GM12878 (cell line): Measurements from ENCODE around the gene ESYT2. TPM values are rescaled to one million over a fixed set of nuclear protein-coding genes. Genes with fewer than 3 reads are reported as not detected.

Experiments used
- CHD1 ChIP-seq: IDR thresholded peaks from 2 replicates; pipeline ENCODE4 v1.6.1; 2012; ENCODE audit warnings: low read depth, low read length, improper control_type of control experiment
- ETV6 ChIP-seq, 2 experiments: fragments of 450-650 bp in 1 of 2; IDR thresholded peaks in 1 of 2; conservative IDR thresholded peaks in 1 of 2; 2 replicates each; pipeline ENCODE4 v1.6.1; 2014; ENCODE audit warnings: antibody characterized with exemption in 1 of 2, borderline replicate concordance in 1 of 2, low read depth in 1 of 2, mild to moderate bottlenecking in 1 of 2, moderate library complexity in 1 of 2
- EZH2 ChIP-seq: IDR thresholded peaks from 2 replicates; pipeline ENCODE4 v1.6.1; 2012; ENCODE audit warnings: low read depth, mild to moderate bottlenecking, control low read depth, inconsistent platforms, low read length, borderline replicate concordance; ENCODE audit not compliant: control insufficient read depth
- MXI1 ChIP-seq: fragments of 150-350 bp; IDR thresholded peaks from 2 replicates; pipeline ENCODE4 v1.6.1; 2011; ENCODE audit warnings: low read depth, mild to moderate bottlenecking, inconsistent platforms, low read length, improper control_type of control experiment
- NFIC ChIP-seq: IDR thresholded peaks from 2 replicates; pipeline ENCODE4 v1.6.1; 2012; ENCODE audit warnings: low read depth, mild to moderate bottlenecking, inconsistent platforms, low read length, moderate library complexity
- NR2C2 ChIP-seq: IDR thresholded peaks from 2 replicates; pipeline ENCODE4 v1.6.1; 2011; ENCODE audit warnings: borderline replicate concordance, low read depth; ENCODE audit not compliant: control insufficient read depth, insufficient read length
- NR2F1 ChIP-seq: fragments of 450-650 bp; conservative IDR thresholded peaks from 2 replicates; pipeline ENCODE4 v1.6.1; 2017; ENCODE audit warnings: mild to moderate bottlenecking
- RELA ChIP-seq: fragments of 450-650 bp; IDR thresholded peaks from 2 replicates; pipeline ENCODE4 v1.8.0; 2014; ENCODE audit warnings: borderline replicate concordance; ENCODE audit not compliant: partially characterized antibody
- SREBF2 ChIP-seq: IDR thresholded peaks from 2 replicates; pipeline ENCODE4 v1.6.1; 2012; ENCODE audit warnings: mild to moderate bottlenecking, low read length
- ZNF24 ChIP-seq: fragments of 450-650 bp; IDR thresholded peaks from 2 replicates; pipeline ENCODE4 v1.6.1; 2017; ENCODE audit warnings: antibody characterized with exemption, mild to moderate bottlenecking
- ZNF384 ChIP-seq: IDR thresholded peaks from 2 replicates; pipeline ENCODE4 v1.6.1; 2012; ENCODE audit warnings: low read depth, mild to moderate bottlenecking, low read length, improper control_type of control experiment, borderline replicate concordance
- polyA plus RNA-seq, 11 experiments: library from polyadenylated mRNA; depleted of rRNA in 4 of 11; unstranded in 6 of 11; stranded (reverse) in 5 of 11; fragments of >200 nt; fragmentation: Nextera tagmentation in 4 of 11; fragmentation: Illumina TruSeq in 1 of 11; extraction: Ambion mirVana in 4 of 11; extraction: Trizol in 1 of 11; gene quantifications; 1 replicate in 1 of 11; 2 replicates in 10 of 11; pipeline versions ENCODE4 v1.2.1 to v1.2.3, GENCODE V29; 2011 to 2016; ENCODE audit warnings: inconsistent platforms in 2 of 11, missing spikeins in 2 of 11, low read depth in 1 of 11
- total RNA-seq, 4 experiments: library from RNA; depleted of rRNA in 3 of 4; stranded (reverse); fragments of >200 nt in 3 of 4; fragmentation: Illumina TruSeq in 1 of 4; extraction: Trizol in 1 of 4; gene quantifications; 2 replicates each; pipeline versions ENCODE4 v1.2.1 to v1.2.3, GENCODE V29; 2013 to 2021
- TF ChIP-seq, protein P1 (sequence below): IDR thresholded peaks from 2 replicates; pipeline ENCODE4 v1.6.1; 2012; ENCODE audit warnings: low read length, inconsistent platforms
- TF ChIP-seq, protein P2 (sequence below): fragments of 450-650 bp; IDR thresholded peaks from 2 replicates; pipeline ENCODE4 v1.6.1; 2017; ENCODE audit warnings: mild to moderate bottlenecking
- TF ChIP-seq, protein P3 (sequence below): fragments of 450-650 bp; formaldehyde crosslinking; IDR thresholded peaks from 2 replicates; pipeline ENCODE4 v1.5.0; 2022; ENCODE audit warnings: mild to moderate bottlenecking, missing genetic modification characterization
- TF ChIP-seq, protein P4 (sequence below): fragments of 450-650 bp; formaldehyde crosslinking; IDR thresholded peaks from 2 replicates; pipeline ENCODE4 v1.4.0; 2020; ENCODE audit warnings: mild to moderate bottlenecking, moderate library complexity
- TF ChIP-seq, protein P5 (sequence below): fragments of 450-650 bp; IDR thresholded peaks from 2 replicates; pipeline ENCODE4 v1.6.1; 2017; ENCODE audit warnings: borderline replicate concordance

ESYT2 gene
- total and polyA plus RNA-seq, 10 of the 15 experiments (the other 5 are each of a cell fraction or from before 2014, with no cell fraction given) = 1.9 to 44.6 (median 21.4) TPM

DNA sequence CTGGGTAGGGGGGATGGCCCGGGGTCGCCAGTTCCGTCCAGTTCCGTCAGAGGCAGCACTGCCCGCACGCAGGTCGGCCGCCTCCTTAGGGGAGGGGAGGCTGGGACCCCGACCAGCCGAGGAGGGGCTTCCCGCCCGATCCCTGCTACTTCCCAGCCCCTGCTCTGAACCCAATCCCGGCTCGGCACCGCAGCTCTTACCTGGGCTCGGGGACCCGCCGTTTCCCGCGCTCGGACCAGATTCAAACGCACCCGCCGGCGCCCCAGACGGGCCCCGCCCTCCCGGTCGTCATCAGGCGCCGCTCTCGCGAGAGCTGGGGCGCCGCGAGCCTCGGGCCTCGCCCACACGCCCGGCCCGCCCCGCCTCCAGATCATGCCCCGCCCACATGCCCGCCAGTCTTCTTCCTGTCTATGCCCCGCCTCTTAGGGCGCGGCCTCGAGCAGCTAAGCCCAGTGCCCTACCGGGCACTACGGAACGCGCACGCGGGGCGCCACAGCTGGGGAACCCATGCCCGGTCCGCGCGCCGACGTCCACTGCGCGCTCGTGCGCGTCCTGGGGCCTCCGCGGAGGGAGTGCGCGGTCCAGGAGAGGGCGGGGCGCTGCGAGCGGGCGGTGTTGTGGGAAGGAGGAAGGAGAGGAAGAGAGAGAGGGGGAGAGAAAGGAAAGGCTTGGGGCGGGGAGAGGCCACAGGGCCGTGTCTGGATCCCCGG is 124.6 kb downstream of the ESYT2 start, which contains the start of gene NCAPG2 (continued):
- TF ChIP-seq, protein P1, sequence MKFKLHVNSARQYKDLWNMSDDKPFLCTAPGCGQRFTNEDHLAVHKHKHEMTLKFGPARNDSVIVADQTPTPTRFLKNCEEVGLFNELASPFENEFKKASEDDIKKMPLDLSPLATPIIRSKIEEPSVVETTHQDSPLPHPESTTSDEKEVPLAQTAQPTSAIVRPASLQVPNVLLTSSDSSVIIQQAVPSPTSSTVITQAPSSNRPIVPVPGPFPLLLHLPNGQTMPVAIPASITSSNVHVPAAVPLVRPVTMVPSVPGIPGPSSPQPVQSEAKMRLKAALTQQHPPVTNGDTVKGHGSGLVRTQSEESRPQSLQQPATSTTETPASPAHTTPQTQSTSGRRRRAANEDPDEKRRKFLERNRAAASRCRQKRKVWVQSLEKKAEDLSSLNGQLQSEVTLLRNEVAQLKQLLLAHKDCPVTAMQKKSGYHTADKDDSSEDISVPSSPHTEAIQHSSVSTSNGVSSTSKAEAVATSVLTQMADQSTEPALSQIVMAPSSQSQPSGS = no peak
- TF ChIP-seq NFIC (no peak), ZNF384 (no peak), ZNF24 (no peak), ETV6 (conservative IDR thresholded peaks at IDR 0.05 in 1 of 2, IDR thresholded peaks at IDR 0.05 in 1 of 2; ENCODE audit: borderline replicate concordance in 1 of 2, low read depth in 1 of 2) (no peak), NR2F1 (0 out of 2 replicates have a peak, but pooled peaks have one; percentile 4), CHD1 (no peak), NR2C2 (no peak), MXI1 (peak; percentile 87), EZH2 (no peak), RELA (no peak), SREBF2 (no peak)
- TF ChIP-seq, protein P2, sequence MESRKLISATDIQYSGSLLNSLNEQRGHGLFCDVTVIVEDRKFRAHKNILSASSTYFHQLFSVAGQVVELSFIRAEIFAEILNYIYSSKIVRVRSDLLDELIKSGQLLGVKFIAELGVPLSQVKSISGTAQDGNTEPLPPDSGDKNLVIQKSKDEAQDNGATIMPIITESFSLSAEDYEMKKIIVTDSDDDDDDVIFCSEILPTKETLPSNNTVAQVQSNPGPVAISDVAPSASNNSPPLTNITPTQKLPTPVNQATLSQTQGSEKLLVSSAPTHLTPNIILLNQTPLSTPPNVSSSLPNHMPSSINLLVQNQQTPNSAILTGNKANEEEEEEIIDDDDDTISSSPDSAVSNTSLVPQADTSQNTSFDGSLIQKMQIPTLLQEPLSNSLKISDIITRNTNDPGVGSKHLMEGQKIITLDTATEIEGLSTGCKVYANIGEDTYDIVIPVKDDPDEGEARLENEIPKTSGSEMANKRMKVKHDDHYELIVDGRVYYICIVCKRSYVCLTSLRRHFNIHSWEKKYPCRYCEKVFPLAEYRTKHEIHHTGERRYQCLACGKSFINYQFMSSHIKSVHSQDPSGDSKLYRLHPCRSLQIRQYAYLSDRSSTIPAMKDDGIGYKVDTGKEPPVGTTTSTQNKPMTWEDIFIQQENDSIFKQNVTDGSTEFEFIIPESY = no peak
- TF ChIP-seq, protein P3, sequence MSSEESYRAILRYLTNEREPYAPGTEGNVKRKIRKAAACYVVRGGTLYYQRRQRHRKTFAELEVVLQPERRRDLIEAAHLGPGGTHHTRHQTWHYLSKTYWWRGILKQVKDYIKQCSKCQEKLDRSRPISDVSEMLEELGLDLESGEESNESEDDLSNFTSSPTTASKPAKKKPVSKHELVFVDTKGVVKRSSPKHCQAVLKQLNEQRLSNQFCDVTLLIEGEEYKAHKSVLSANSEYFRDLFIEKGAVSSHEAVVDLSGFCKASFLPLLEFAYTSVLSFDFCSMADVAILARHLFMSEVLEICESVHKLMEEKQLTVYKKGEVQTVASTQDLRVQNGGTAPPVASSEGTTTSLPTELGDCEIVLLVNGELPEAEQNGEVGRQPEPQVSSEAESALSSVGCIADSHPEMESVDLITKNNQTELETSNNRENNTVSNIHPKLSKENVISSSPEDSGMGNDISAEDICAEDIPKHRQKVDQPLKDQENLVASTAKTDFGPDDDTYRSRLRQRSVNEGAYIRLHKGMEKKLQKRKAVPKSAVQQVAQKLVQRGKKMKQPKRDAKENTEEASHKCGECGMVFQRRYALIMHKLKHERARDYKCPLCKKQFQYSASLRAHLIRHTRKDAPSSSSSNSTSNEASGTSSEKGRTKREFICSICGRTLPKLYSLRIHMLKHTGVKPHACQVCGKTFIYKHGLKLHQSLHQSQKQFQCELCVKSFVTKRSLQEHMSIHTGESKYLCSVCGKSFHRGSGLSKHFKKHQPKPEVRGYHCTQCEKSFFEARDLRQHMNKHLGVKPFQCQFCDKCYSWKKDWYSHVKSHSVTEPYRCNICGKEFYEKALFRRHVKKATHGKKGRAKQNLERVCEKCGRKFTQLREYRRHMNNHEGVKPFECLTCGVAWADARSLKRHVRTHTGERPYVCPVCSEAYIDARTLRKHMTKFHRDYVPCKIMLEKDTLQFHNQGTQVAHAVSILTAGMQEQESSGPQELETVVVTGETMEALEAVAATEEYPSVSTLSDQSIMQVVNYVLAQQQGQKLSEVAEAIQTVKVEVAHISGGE (CRISPR knock-in tag) = no peak
- TF ChIP-seq, protein P4, sequence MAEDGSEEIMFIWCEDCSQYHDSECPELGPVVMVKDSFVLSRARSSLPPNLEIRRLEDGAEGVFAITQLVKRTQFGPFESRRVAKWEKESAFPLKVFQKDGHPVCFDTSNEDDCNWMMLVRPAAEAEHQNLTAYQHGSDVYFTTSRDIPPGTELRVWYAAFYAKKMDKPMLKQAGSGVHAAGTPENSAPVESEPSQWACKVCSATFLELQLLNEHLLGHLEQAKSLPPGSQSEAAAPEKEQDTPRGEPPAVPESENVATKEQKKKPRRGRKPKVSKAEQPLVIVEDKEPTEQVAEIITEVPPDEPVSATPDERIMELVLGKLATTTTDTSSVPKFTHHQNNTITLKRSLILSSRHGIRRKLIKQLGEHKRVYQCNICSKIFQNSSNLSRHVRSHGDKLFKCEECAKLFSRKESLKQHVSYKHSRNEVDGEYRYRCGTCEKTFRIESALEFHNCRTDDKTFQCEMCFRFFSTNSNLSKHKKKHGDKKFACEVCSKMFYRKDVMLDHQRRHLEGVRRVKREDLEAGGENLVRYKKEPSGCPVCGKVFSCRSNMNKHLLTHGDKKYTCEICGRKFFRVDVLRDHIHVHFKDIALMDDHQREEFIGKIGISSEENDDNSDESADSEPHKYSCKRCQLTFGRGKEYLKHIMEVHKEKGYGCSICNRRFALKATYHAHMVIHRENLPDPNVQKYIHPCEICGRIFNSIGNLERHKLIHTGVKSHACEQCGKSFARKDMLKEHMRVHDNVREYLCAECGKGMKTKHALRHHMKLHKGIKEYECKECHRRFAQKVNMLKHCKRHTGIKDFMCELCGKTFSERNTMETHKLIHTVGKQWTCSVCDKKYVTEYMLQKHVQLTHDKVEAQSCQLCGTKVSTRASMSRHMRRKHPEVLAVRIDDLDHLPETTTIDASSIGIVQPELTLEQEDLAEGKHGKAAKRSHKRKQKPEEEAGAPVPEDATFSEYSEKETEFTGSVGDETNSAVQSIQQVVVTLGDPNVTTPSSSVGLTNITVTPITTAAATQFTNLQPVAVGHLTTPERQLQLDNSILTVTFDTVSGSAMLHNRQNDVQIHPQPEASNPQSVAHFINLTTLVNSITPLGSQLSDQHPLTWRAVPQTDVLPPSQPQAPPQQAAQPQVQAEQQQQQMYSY (CRISPR knock-in tag) = no peak
- TF ChIP-seq, protein P5, sequence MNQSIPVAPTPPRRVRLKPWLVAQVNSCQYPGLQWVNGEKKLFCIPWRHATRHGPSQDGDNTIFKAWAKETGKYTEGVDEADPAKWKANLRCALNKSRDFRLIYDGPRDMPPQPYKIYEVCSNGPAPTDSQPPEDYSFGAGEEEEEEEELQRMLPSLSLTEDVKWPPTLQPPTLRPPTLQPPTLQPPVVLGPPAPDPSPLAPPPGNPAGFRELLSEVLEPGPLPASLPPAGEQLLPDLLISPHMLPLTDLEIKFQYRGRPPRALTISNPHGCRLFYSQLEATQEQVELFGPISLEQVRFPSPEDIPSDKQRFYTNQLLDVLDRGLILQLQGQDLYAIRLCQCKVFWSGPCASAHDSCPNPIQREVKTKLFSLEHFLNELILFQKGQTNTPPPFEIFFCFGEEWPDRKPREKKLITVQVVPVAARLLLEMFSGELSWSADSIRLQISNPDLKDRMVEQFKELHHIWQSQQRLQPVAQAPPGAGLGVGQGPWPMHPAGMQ = peak; percentile 44; the same call in 1 of the 2 replicates
